GM18511 (cell line): ENCODE results near the gene HNRNPD.
"Not testable (repeated sequence)": the region's sequence is repeated elsewhere in the genome, so short reads cannot be mapped to it uniquely, and the experiment has no call there.

ENCODE experiments used
- ATAC-seq: cut with Tn5 transposase; IDR thresholded peaks from one replicate; pipeline ENCODE4 v1.9.1; 2021; ENCODE audit warnings: mild to moderate bottlenecking, moderate library complexity; ENCODE audit not compliant: unreplicated experiment

Gene HNRNPD

GRCh38 chr4:82373816-82374625 is at the start of gene HNRNPD:
HNRNPD (minus strand) TSS chr4:82373991; CDS start chr4:82373678, 313 bp downstream.
- peak; percentile 93 for ATAC-seq

- ATAC-seq: no peak
Observed at GRCh38 chr4:82422616-82423015, 48.8 kb upstream of the HNRNPD start.

GRCh38 chr4:82421796-82422560 is 48.2 kb upstream of the HNRNPD start:
- no peak for ATAC-seq

- ATAC-seq: no peak
Observed at GRCh38 chr4:82419451-82419850, 45.7 kb upstream of the HNRNPD start.

GRCh38 chr4:82415922-82416365 is 42.2 kb upstream of the HNRNPD start:
- ATAC-seq: no peak

GRCh38 chr4:82415061-82415460 is 41.3 kb upstream of the HNRNPD start:
- ATAC-seq: not testable (repeated sequence)

GRCh38 chr4:82403725-82404124 is 29.9 kb upstream of the HNRNPD start:
- no peak for ATAC-seq

GRCh38 chr4:82402196-82402775 is 28.5 kb upstream of the HNRNPD start:
- no peak for ATAC-seq

- ATAC-seq: no peak
Observed at GRCh38 chr4:82401600-82401999, 27.8 kb upstream of the HNRNPD start.

- ATAC-seq: peak; percentile 54
Observed at GRCh38 chr4:82398263-82398662, 24.5 kb upstream of the HNRNPD start.

- no peak for ATAC-seq
Observed at GRCh38 chr4:82397527-82397926, 23.7 kb upstream of the HNRNPD start.

- ATAC-seq: no peak
Observed at GRCh38 chr4:82394896-82395295, 21.1 kb upstream of the HNRNPD start.

GRCh38 chr4:82390061-82390460 is 16.3 kb upstream of the HNRNPD start:
- ATAC-seq: not testable (repeated sequence)

GRCh38 chr4:82388405-82388804 is 14.6 kb upstream of the HNRNPD start:
- no peak for ATAC-seq

- ATAC-seq: not testable (repeated sequence)
Observed at GRCh38 chr4:82386312-82386711, 12.5 kb upstream of the HNRNPD start.

- ATAC-seq: no peak
Observed at GRCh38 chr4:82382751-82383150, 9.0 kb upstream of the HNRNPD start.

GRCh38 chr4:82381661-82382296 is 8.0 kb upstream of the HNRNPD start:
- ATAC-seq: no peak

GRCh38 chr4:82381235-82381634 is 7.4 kb upstream of the HNRNPD start:
- no peak for ATAC-seq

GRCh38 chr4:82380831-82381230 is 7.0 kb upstream of the HNRNPD start:
- no peak for ATAC-seq

GRCh38 chr4:82380344-82380743 is 6.6 kb upstream of the HNRNPD start:
- ATAC-seq: no peak

GRCh38 chr4:82376109-82376508 is 2.3 kb upstream of the HNRNPD start:
- no peak for ATAC-seq
